GM18498 (cell line): Measurements from ENCODE around the gene TPT1.
"Not testable (repeated sequence)": the region's sequence is repeated elsewhere in the genome, so short reads cannot be mapped to it uniquely, and the experiment has no call there.

Experiments
- ATAC-seq: cut with Tn5 transposase; IDR thresholded peaks from one replicate; pipeline ENCODE4 v1.9.1; 2021; ENCODE audit warnings: mild to moderate bottlenecking, moderate library complexity; ENCODE audit not compliant: unreplicated experiment

TPT1 gene

GRCh38 chr13:45341034-45341798, at the start of gene TPT1:
TPT1 (minus strand) TSS chr13:45341183; CDS start chr13:45341069, 114 bp downstream.
- peak; percentile 88 for ATAC-seq

DNA sequence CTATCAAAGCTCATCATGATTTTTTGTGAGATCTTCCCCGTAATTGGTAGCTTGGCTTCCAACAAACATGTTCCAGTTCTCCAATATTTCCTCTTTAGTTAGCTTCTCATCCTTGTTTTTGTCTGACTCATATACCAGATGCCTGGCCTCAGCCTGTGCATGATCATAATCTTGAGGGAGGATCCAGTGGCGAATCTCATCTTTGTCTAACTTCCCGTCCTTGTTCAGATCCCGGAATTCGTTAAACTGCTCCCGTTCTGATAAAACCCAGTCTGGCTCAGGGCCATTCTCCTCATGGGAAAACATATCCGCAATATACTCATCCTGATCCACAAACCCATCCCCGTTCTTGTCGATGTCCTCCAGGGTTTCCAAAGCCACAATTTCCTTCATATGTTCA, 49.4 kb upstream of the TPT1 start:
- not testable (repeated sequence) for ATAC-seq

GRCh38 chr13:45388664-45389063, 47.7 kb upstream of the TPT1 start:
- no peak for ATAC-seq

- ATAC-seq, result not testable (repeated sequence)
Measured at GRCh38 chr13:45386892-45387575, 46.1 kb upstream of the TPT1 start.

DNA sequence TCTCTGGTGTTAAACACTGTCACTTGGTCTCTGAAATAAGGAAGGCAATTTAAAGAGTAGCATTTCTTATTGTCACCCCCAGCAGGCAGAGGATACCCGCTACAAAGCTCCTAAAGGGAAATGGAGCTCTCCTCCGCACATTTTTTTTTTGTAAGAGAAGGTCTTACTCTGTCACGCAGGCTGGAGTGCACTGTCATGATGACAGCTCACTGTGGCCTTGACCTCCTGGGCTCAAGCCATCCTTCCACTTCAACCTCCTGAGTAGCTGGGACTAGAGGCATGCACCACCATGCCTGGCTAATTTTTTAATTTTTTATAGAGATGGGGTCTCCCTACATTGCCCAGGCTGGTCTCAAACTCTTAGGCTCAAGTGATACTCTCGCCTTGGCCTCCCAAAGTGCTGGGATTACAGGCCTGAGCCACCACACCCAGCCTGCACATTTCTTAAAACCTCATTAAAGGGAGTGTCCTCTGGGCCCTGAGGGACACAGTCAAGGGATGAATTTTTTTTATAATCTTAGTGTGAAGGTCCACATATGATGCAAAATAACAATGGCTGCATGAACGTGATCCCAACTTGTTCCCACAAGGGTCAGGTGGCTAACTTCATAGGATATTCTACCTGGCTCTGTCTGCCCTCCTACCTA, 45.0 kb upstream of the TPT1 start:
- ATAC-seq, result no peak

GRCh38 chr13:45385320-45385719, 44.3 kb upstream of the TPT1 start:
- no peak for ATAC-seq

DNA sequence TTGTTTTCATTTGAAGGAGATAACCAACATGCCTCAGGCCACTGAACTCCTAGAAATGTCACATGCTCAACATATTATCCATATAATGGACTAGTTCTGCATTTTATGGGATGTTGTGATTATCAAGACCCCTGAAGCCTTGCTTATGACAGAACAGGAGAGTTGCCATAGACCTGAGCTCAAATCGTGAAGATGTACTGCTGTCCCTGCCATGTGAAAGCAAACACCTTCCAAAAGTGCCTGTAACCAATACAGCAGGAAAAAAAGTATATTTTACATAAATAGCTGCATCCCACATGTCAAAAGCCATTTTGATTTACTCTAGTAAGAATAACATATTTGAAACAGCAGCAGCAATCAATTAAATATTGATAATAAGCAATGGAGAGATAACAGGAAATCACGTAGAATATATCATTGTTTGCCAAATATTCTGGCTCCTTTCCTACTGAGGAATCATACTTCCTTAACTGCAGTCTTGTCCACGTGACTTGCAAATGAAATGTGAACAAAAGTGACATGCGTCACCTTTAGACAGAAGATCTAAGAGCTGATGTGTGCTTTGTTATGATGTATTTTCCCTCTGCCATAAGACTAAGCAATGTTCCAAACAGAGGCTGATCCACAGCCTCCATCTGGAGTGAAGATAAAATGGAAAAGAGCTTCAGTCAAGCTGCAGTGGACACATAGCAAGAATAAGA, 43.6 kb upstream of the TPT1 start:
- no peak for ATAC-seq

- not testable (repeated sequence) for ATAC-seq
Measured at GRCh38 chr13:45382739-45383138, 41.8 kb upstream of the TPT1 start.

- no peak for ATAC-seq
Measured at GRCh38 chr13:45381196-45381595, 40.2 kb upstream of the TPT1 start.

DNA sequence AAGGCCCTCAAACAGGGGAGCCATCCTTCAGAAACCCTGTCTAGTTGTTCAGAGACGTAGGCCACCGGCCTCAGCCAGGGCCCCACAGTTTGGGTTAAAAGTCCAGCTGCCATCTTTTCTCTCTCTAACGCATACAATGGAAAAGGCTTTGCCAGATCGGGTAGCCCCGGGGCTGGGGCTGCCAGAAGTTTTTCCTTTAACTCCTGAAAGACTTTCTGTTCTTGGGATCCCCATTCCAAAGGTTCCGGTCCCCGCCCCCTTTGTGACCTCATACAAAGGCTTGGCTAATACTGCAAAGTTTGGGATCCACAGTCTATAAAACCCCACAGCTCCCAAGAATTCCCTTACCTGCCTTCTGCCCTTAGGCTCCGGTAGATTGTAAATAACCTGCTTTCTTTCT, 39.7 kb upstream of the TPT1 start:
- not testable (repeated sequence) for ATAC-seq

DNA sequence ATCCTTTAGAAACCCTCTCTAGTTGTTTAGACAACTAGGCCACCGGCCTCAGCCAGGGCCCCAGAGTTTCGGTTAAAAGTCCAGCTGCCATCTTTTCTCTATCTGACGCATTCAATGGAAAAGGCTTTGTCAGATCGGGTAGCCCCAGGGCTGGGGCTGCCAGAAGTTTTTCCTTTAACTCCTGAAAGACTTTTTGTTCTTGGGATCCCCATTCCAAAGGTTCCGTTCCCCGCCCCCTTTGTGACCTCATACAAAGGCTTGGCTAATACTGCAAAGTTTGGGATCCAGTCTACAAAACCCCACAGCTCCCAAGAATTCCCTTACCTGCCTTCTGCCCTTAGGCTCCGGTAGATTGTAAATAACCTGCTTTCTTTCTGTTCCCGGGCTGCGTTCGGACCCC, 38.5 kb upstream of the TPT1 start:
- not testable (repeated sequence) for ATAC-seq

GRCh38 chr13:45378786-45379185, 37.8 kb upstream of the TPT1 start:
- not testable (repeated sequence) for ATAC-seq

GRCh38 chr13:45377314-45377713, 36.3 kb upstream of the TPT1 start:
- ATAC-seq, result not testable (repeated sequence)

GRCh38 chr13:45376651-45377050, 35.7 kb upstream of the TPT1 start:
- not testable (repeated sequence) for ATAC-seq

DNA sequence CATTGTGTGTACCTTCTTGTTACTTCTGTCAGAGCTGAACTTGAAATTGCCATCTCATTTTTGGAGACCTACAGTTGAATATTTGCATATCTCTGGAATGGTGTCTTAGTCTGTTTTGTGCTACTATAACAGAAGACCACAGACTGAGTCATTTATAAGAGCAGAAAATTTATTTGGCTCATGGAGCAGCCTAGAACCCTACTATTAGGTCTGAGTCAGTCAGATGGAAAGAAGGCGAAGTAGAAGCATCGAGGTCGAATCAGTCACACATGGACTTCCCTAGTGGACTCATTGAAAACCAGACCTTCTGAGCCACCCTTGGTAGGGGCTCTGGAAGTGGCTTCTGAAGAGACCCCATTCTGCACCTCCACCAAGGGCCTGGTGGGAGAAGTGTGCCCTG, 33.9 kb upstream of the TPT1 start:
- no peak for ATAC-seq

- ATAC-seq, result no peak
Measured at GRCh38 chr13:45373162-45373547, 32.2 kb upstream of the TPT1 start.

GRCh38 chr13:45372189-45373161, 31.5 kb upstream of the TPT1 start:
- no peak for ATAC-seq

- no peak for ATAC-seq
Measured at GRCh38 chr13:45370922-45371406, 30.0 kb upstream of the TPT1 start.

- ATAC-seq, result no peak
Measured at GRCh38 chr13:45369116-45369515, 28.1 kb upstream of the TPT1 start.

DNA sequence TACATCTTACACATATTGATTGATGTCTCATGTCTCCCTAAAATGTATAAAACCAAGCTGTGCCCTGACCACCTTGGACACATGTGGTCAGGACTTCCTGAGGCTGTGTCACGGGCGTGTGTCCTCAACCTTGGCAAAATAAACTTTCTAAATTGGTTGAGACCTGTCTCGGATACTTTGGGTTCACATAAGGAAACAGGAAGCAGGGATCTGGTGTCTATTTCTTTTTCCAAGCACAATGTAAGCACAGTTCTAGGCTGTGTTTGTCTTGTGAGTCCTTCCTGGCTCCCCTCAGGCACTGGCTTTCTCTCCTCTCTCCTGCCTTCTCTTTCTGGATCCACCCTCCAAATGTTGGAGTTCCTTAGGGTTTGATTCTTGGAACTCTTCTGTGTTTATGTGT, 27.6 kb upstream of the TPT1 start:
- ATAC-seq, result no peak
